ENCODE data around the gene SLC47A2.
"Not testable (repeated sequence)": the region's sequence is repeated elsewhere in the genome, so short reads cannot be mapped to it uniquely, and the experiment has no call there.

The SLC47A2 gene

GRCh38 chr17:19708431-19709175 is 7.8 kb downstream of the SLC47A2 start:
- no peak for DNase-seq (ENCODE audit: low spot score)

GRCh38 chr17:19707728-19708221 is 8.6 kb downstream of the SLC47A2 start:
- no peak for DNase-seq (ENCODE audit: low spot score)

GRCh38 chr17:19706791-19707727 is 9.3 kb downstream of the SLC47A2 start:
- no peak for DNase-seq (ENCODE audit: low spot score)

- DNase-seq (ENCODE audit: low spot score): no peak
These were observed 10.3 kb downstream of the SLC47A2 start for GRCh38 chr17:19705771-19706770.

- DNase-seq (ENCODE audit: low spot score): no peak
These were observed 11.2 kb downstream of the SLC47A2 start for GRCh38 chr17:19705201-19705600.

GRCh38 chr17:19703828-19704613 is 12.4 kb downstream of the SLC47A2 start:
- DNase-seq (ENCODE audit: low spot score): no peak

- no peak for DNase-seq (ENCODE audit: low spot score)
These were observed 13.1 kb downstream of the SLC47A2 start for GRCh38 chr17:19703106-19703827.

- DNase-seq (ENCODE audit: low spot score): no peak
These were observed 14.2 kb downstream of the SLC47A2 start for GRCh38 chr17:19702217-19702641.

GRCh38 chr17:19686400-19687090 is 29.8 kb downstream of the SLC47A2 start:
- no peak for DNase-seq (ENCODE audit: low spot score)

- not testable (repeated sequence) for DNase-seq (ENCODE audit: low spot score)
These were observed 31.3 kb downstream of the SLC47A2 start for GRCh38 chr17:19684909-19685580.

- DNase-seq (ENCODE audit: low spot score): no peak
These were observed 33.3 kb downstream of the SLC47A2 start for GRCh38 chr17:19683117-19683516.

GRCh38 chr17:19678581-19679453 is 37.6 kb downstream of the SLC47A2 start:
- no peak for DNase-seq (ENCODE audit: low spot score)

- DNase-seq (ENCODE audit: low spot score): no peak
These were observed 38.5 kb downstream of the SLC47A2 start for GRCh38 chr17:19677736-19678379.

GRCh38 chr17:19676896-19677295 is 39.5 kb downstream of the SLC47A2 start:
- no peak for DNase-seq (ENCODE audit: low spot score)

GRCh38 chr17:19673623-19674022 is 42.8 kb downstream of the SLC47A2 start:
- no peak for DNase-seq (ENCODE audit: low spot score)

- DNase-seq (ENCODE audit: low spot score): no peak
These were observed 44.2 kb downstream of the SLC47A2 start for GRCh38 chr17:19672009-19672750.

GRCh38 chr17:19671433-19671832 is 45.0 kb downstream of the SLC47A2 start:
- DNase-seq (ENCODE audit: low spot score): no peak
